ENCODE results near the gene LMTK2.

LMTK2 gene

GRCh38 chr7:98165827-98166667, 59.4 kb downstream of the LMTK2 start:
- H3K9me3 ChIP-seq (ENCODE audit: control insufficient read depth, insufficient read depth, low read length) = no peaks in the 10 kb centered on the region
- H3K4me1 ChIP-seq (ENCODE audit: control insufficient read depth, insufficient read depth, low read length) = peaks cover 15% of the 10 kb centered on the region; the same call in 1 of the 2 replicates
- no peak overlapping the region for H3K9ac ChIP-seq (ENCODE audit: low read depth, low read length)
- no peak overlapping the region for H3K4me3 ChIP-seq (ENCODE audit: low read depth, low read length)
- H3K27ac ChIP-seq (ENCODE audit: low read depth, low read length) = no peak overlapping the region
- peaks cover 3% of the 10 kb centered on the region for H3K36me3 ChIP-seq (ENCODE audit: control insufficient read depth, insufficient read depth, low read length)
- no peaks in the 10 kb centered on the region for H3K27me3 ChIP-seq (ENCODE audit: control insufficient read depth, insufficient read depth, low read length)

GRCh38 chr7:98166668-98166970, 60.0 kb downstream of the LMTK2 start:
- Histone ChIP-seq H3K27ac (ENCODE audit: low read depth, low read length) (no peak overlapping the region), H3K9ac (ENCODE audit: low read depth, low read length) (no peak overlapping the region), H3K4me1 (ENCODE audit: control insufficient read depth, insufficient read depth, low read length) (peaks cover 15% of the 10 kb centered on the region; the same call in 1 of the 2 replicates), H3K4me3 (ENCODE audit: low read depth, low read length) (no peak overlapping the region), H3K27me3 (ENCODE audit: control insufficient read depth, insufficient read depth, low read length) (no peaks in the 10 kb centered on the region), H3K9me3 (ENCODE audit: control insufficient read depth, insufficient read depth, low read length) (no peaks in the 10 kb centered on the region), H3K36me3 (ENCODE audit: control insufficient read depth, insufficient read depth, low read length) (peaks cover 9% of the 10 kb centered on the region)

- H3K36me3 ChIP-seq (ENCODE audit: control insufficient read depth, insufficient read depth, low read length) = peaks cover 18% of the 10 kb centered on the region
- H3K27me3 ChIP-seq (ENCODE audit: control insufficient read depth, insufficient read depth, low read length) = no peaks in the 10 kb centered on the region
- H3K9ac ChIP-seq (ENCODE audit: low read depth, low read length) = no peak overlapping the region
- H3K4me1 ChIP-seq (ENCODE audit: control insufficient read depth, insufficient read depth, low read length) = peaks cover 15% of the 10 kb centered on the region; the same call in 1 of the 2 replicates
- H3K27ac ChIP-seq (ENCODE audit: low read depth, low read length) = no peak overlapping the region
- H3K9me3 ChIP-seq (ENCODE audit: control insufficient read depth, insufficient read depth, low read length) = no peaks in the 10 kb centered on the region
- H3K4me3 ChIP-seq (ENCODE audit: low read depth, low read length) = no peak overlapping the region
Measured at GRCh38 chr7:98167653-98168052, 61.0 kb downstream of the LMTK2 start.

GRCh38 chr7:98168181-98168903, 61.7 kb downstream of the LMTK2 start:
- no peak overlapping the region for H3K9ac ChIP-seq (ENCODE audit: low read depth, low read length)
- peaks cover 24% of the 10 kb centered on the region for H3K36me3 ChIP-seq (ENCODE audit: control insufficient read depth, insufficient read depth, low read length)
- H3K4me1 ChIP-seq (ENCODE audit: control insufficient read depth, insufficient read depth, low read length) = peaks cover 15% of the 10 kb centered on the region; the same call in 1 of the 2 replicates
- H3K9me3 ChIP-seq (ENCODE audit: control insufficient read depth, insufficient read depth, low read length) = no peaks in the 10 kb centered on the region
- no peak overlapping the region for H3K4me3 ChIP-seq (ENCODE audit: low read depth, low read length)
- no peaks in the 10 kb centered on the region for H3K27me3 ChIP-seq (ENCODE audit: control insufficient read depth, insufficient read depth, low read length)
- no peak overlapping the region for H3K27ac ChIP-seq (ENCODE audit: low read depth, low read length)

- H3K9me3 ChIP-seq (ENCODE audit: control insufficient read depth, insufficient read depth, low read length) = no peaks in the 10 kb centered on the region
- H3K4me1 ChIP-seq (ENCODE audit: control insufficient read depth, insufficient read depth, low read length) = peaks cover 15% of the 10 kb centered on the region; the same call in 1 of the 2 replicates
- no peaks in the 10 kb centered on the region for H3K27me3 ChIP-seq (ENCODE audit: control insufficient read depth, insufficient read depth, low read length)
- no peak overlapping the region for H3K9ac ChIP-seq (ENCODE audit: low read depth, low read length)
- no peak overlapping the region for H3K27ac ChIP-seq (ENCODE audit: low read depth, low read length)
- H3K4me3 ChIP-seq (ENCODE audit: low read depth, low read length) = no peak overlapping the region
- peaks cover 25% of the 10 kb centered on the region for H3K36me3 ChIP-seq (ENCODE audit: control insufficient read depth, insufficient read depth, low read length)
Measured at GRCh38 chr7:98168904-98169621, 62.4 kb downstream of the LMTK2 start.

GRCh38 chr7:98170966-98171365, 64.3 kb downstream of the LMTK2 start:
- Histone ChIP-seq H3K9ac (ENCODE audit: low read depth, low read length) (no peak overlapping the region), H3K27me3 (ENCODE audit: control insufficient read depth, insufficient read depth, low read length) (no peaks in the 10 kb centered on the region), H3K9me3 (ENCODE audit: control insufficient read depth, insufficient read depth, low read length) (no peaks in the 10 kb centered on the region), H3K4me3 (ENCODE audit: low read depth, low read length) (no peak overlapping the region), H3K4me1 (ENCODE audit: control insufficient read depth, insufficient read depth, low read length) (peaks cover 15% of the 10 kb centered on the region; the same call in 1 of the 2 replicates), H3K36me3 (ENCODE audit: control insufficient read depth, insufficient read depth, low read length) (peaks cover 42% of the 10 kb centered on the region), H3K27ac (ENCODE audit: low read depth, low read length) (no peak overlapping the region)

- H3K27me3 ChIP-seq (ENCODE audit: control insufficient read depth, insufficient read depth, low read length) = no peaks in the 10 kb centered on the region
- peaks cover 43% of the 10 kb centered on the region for H3K36me3 ChIP-seq (ENCODE audit: control insufficient read depth, insufficient read depth, low read length)
Measured at GRCh38 chr7:98171449-98171848, 64.8 kb downstream of the LMTK2 start.

GRCh38 chr7:98174334-98175259, 67.9 kb downstream of the LMTK2 start:
- H3K27me3 ChIP-seq (ENCODE audit: control insufficient read depth, insufficient read depth, low read length) = no peaks in the 10 kb centered on the region
- peaks cover 47% of the 10 kb centered on the region for H3K36me3 ChIP-seq (ENCODE audit: control insufficient read depth, insufficient read depth, low read length)
- no peak overlapping the region for H3K27ac ChIP-seq (ENCODE audit: low read depth, low read length)
- no peak overlapping the region for H3K9ac ChIP-seq (ENCODE audit: low read depth, low read length)
- peaks cover 22% of the 10 kb centered on the region; the same call in 1 of the 2 replicates for H3K4me1 ChIP-seq (ENCODE audit: control insufficient read depth, insufficient read depth, low read length)
- H3K4me3 ChIP-seq (ENCODE audit: low read depth, low read length) = no peak overlapping the region
- H3K9me3 ChIP-seq (ENCODE audit: control insufficient read depth, insufficient read depth, low read length) = no peaks in the 10 kb centered on the region

More at GRCh38 chr7:98171449-98171848, 64.8 kb downstream of the LMTK2 start:
- Histone ChIP-seq H3K9me3 (ENCODE audit: control insufficient read depth, insufficient read depth, low read length) (no peaks in the 10 kb centered on the region), H3K4me3 (ENCODE audit: low read depth, low read length) (no peak overlapping the region), H3K4me1 (ENCODE audit: control insufficient read depth, insufficient read depth, low read length) (peaks cover 15% of the 10 kb centered on the region; the same call in 1 of the 2 replicates), H3K27ac (ENCODE audit: low read depth, low read length) (no peak overlapping the region), H3K9ac (ENCODE audit: low read depth, low read length) (no peak overlapping the region)

GRCh38 chr7:98175260-98175940, 68.7 kb downstream of the LMTK2 start:
- Histone ChIP-seq H3K27ac (ENCODE audit: low read depth, low read length) (no peak overlapping the region), H3K27me3 (ENCODE audit: control insufficient read depth, insufficient read depth, low read length) (no peaks in the 10 kb centered on the region)

GRCh38 chr7:98177553-98177952, 70.9 kb downstream of the LMTK2 start:
- no peak overlapping the region for H3K9ac ChIP-seq (ENCODE audit: low read depth, low read length)
- no peak overlapping the region for H3K27ac ChIP-seq (ENCODE audit: low read depth, low read length)
- no peaks in the 10 kb centered on the region for H3K27me3 ChIP-seq (ENCODE audit: control insufficient read depth, insufficient read depth, low read length)
- H3K4me3 ChIP-seq (ENCODE audit: low read depth, low read length) = no peak overlapping the region
- peaks cover 21% of the 10 kb centered on the region for H3K4me1 ChIP-seq (ENCODE audit: control insufficient read depth, insufficient read depth, low read length)
- peaks cover 35% of the 10 kb centered on the region for H3K36me3 ChIP-seq (ENCODE audit: control insufficient read depth, insufficient read depth, low read length)
- H3K9me3 ChIP-seq (ENCODE audit: control insufficient read depth, insufficient read depth, low read length) = no peaks in the 10 kb centered on the region

More at GRCh38 chr7:98175260-98175940, 68.7 kb downstream of the LMTK2 start:
- Histone ChIP-seq H3K9me3 (ENCODE audit: control insufficient read depth, insufficient read depth, low read length) (no peaks in the 10 kb centered on the region), H3K4me3 (ENCODE audit: low read depth, low read length) (no peak overlapping the region), H3K4me1 (ENCODE audit: control insufficient read depth, insufficient read depth, low read length) (peaks cover 16% of the 10 kb centered on the region; the same call in 1 of the 2 replicates), H3K9ac (ENCODE audit: low read depth, low read length) (no peak overlapping the region), H3K36me3 (ENCODE audit: control insufficient read depth, insufficient read depth, low read length) (peaks cover 52% of the 10 kb centered on the region)

All from HUES48 (cell line).